ENCODE measurements around the gene PANX2. TPM values are rescaled to one million over a fixed set of nuclear protein-coding genes. Genes with fewer than 3 reads are reported as not detected.

PANX2 gene
- total and polyA plus RNA-seq, 2 of the 13 experiments (the other 11 are each of a cell fraction or from before 2014, with no cell fraction given) = 0.15 to 1.1 TPM

DNA sequence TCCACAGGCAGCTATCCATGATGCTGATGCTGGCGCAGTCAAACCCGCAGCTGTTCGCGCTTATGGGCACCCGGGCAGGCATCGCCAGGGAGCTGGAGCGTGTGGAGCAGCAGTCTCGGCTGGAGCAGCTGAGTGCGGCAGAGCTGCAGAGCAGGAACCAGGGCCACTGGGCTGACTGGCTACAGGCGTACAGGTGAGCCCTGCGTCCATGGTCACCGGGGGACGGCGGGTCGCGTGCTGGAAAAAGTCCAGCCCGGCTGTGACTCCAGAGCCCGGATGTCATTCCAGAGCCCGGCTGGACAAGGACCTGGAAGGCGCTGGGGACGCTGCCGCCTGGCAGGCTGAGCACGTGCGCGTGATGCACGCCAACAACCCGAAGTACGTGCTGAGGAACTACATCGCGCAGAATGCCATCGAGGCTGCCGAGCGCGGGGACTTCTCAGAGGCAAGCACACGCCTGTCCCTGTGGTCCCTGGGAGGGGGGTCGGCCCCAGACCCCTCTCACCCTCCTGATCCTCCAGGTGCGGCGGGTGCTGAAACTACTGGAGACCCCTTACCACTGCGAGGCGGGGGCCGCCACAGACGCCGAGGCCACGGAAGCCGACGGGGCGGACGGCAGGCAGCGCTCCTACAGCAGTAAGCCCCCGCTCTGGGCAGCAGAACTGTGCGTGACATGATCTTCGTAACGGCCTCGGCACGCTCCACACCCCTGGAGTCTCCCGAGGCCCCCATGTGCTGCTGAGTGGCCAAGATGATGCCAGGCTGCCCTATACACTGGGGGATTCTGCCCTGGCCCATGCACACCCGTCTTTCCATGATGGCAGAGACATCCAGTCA is 46.4 kb downstream of the PANX2 start:
- H3K4me3 ChIP-seq (replicated peaks in 1 of 3; ENCODE audit: insufficient read depth in 1 of 3, low read depth in 2 of 3, low read length in 3 of 3) = no peak overlapping the region
- no peak overlapping the region for H3K27ac ChIP-seq (ENCODE audit: extremely low read length, insufficient read depth, low read length)
- 96% methylated on average over 14 of the region's 57 CpGs for whole genome bisulfite sequencing (ENCODE audit: low lambda C conversion rate)
- H4K20me1 ChIP-seq (ENCODE audit: insufficient read depth, low read length) = peaks cover 5% of the 10 kb centered on the region; the same call in 1 of the 2 replicates
- H3K36me3 ChIP-seq (replicated peaks in 1 of 2; ENCODE audit: control insufficient read depth in 1 of 2, insufficient read depth in 2 of 2, low read length in 2 of 2) = peaks cover 18 to 70% of the 10 kb centered on the region in 2 experiments; a peak in 4 of 5 replicates
- no peak overlapping the region for H3K9ac ChIP-seq (ENCODE audit: insufficient read depth, low read depth, low read length)
- in situ Hi-C loops (cut with HindIII; ENCODE audit: extremely low pct_ligation_motif_present, low pct_unique_long_range_greater_than_20kb) (no loop called here), intact Hi-C loops (cut with micrococcal nuclease; ENCODE audit: unreplicated experiment) (no loop called here)
- no peaks in the 10 kb centered on the region for H3K4me1 ChIP-seq (ENCODE audit: insufficient read depth, low read length)
- no peaks in the 10 kb centered on the region for H3K27me3 ChIP-seq (ENCODE audit: control insufficient read depth in 1 of 2, insufficient read depth in 2 of 2, low read length in 2 of 2)
- POLR2A ChIA-PET = no interaction called here
- no peak overlapping the region for H2AFZ ChIP-seq (ENCODE audit: low read length)
- H3K9me3 ChIP-seq (ENCODE audit: low read length) = no peaks in the 10 kb centered on the region
- FAIRE-seq (no peak), DNase-seq (ENCODE audit: low spot score) (no peak), ATAC-seq (no peak)
- peaks cover 19% of the 10 kb centered on the region for H3K79me2 ChIP-seq (ENCODE audit: insufficient read depth, low read length)
- CTCF ChIA-PET (ENCODE audit: low intra/inter-chr PET ratio, low total read pairs) = no interaction called here
- no TSS peak for BruUV-seq (replicated peaks)
- H3K4me2 ChIP-seq (ENCODE audit: low read depth, low read length) = no peak overlapping the region
- TF ChIP-seq STAG1 (CRISPR knock-in tag; IDR thresholded peaks at IDR 0.05) (no peak), POLR2A (IDR thresholded peaks at IDR 0.05; ENCODE audit: insufficient read depth in 1 of 2, low read depth in 2 of 2, low read length in 2 of 2) (peak in 1 of 2 experiments; percentile 1; a peak in 1 of 4 replicates), RBFOX2 (IDR thresholded peaks at IDR 0.05; ENCODE audit: low read depth, low read length) (peak; percentile 38; the same call in 1 of the 2 replicates), ZNF260 (CRISPR knock-in tag; IDR thresholded peaks at IDR 0.05; ENCODE audit: borderline replicate concordance, low read depth) (no peak), POLR2G (IDR thresholded peaks at IDR 0.05; ENCODE audit: low read depth, low read length) (peak; percentile 38), AGO2 (optimal IDR thresholded peaks at IDR 0.05; ENCODE audit: low read depth, low read length) (peak; percentile 92), MED8 (CRISPR knock-in tag; IDR thresholded peaks at IDR 0.05; ENCODE audit: insufficient replicate concordance) (peak; percentile 48), KDM5B (CRISPR knock-in tag; IDR thresholded peaks at IDR 0.05; ENCODE audit: borderline replicate concordance) (0 out of 2 replicates have a peak, but pooled peaks have one; percentile 29), CBFB (CRISPR knock-in tag; IDR thresholded peaks at IDR 0.05) (no peak)
- TF ChIP-seq, protein P1, sequence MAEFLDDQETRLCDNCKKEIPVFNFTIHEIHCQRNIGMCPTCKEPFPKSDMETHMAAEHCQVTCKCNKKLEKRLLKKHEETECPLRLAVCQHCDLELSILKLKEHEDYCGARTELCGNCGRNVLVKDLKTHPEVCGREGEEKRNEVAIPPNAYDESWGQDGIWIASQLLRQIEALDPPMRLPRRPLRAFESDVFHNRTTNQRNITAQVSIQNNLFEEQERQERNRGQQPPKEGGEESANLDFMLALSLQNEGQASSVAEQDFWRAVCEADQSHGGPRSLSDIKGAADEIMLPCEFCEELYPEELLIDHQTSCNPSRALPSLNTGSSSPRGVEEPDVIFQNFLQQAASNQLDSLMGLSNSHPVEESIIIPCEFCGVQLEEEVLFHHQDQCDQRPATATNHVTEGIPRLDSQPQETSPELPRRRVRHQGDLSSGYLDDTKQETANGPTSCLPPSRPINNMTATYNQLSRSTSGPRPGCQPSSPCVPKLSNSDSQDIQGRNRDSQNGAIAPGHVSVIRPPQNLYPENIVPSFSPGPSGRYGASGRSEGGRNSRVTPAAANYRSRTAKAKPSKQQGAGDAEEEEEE (CRISPR knock-in tag; IDR thresholded peaks at IDR 0.05; ENCODE audit: borderline replicate concordance) = no peak
- TF ChIP-seq, protein P2, sequence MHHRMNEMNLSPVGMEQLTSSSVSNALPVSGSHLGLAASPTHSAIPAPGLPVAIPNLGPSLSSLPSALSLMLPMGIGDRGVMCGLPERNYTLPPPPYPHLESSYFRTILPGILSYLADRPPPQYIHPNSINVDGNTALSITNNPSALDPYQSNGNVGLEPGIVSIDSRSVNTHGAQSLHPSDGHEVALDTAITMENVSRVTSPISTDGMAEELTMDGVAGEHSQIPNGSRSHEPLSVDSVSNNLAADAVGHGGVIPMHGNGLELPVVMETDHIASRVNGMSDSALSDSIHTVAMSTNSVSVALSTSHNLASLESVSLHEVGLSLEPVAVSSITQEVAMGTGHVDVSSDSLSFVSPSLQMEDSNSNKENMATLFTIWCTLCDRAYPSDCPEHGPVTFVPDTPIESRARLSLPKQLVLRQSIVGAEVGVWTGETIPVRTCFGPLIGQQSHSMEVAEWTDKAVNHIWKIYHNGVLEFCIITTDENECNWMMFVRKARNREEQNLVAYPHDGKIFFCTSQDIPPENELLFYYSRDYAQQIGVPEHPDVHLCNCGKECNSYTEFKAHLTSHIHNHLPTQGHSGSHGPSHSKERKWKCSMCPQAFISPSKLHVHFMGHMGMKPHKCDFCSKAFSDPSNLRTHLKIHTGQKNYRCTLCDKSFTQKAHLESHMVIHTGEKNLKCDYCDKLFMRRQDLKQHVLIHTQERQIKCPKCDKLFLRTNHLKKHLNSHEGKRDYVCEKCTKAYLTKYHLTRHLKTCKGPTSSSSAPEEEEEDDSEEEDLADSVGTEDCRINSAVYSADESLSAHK (CRISPR knock-in tag; IDR thresholded peaks at IDR 0.05; ENCODE audit: borderline replicate concordance) = no peak
- TF ChIP-seq, protein P3, sequence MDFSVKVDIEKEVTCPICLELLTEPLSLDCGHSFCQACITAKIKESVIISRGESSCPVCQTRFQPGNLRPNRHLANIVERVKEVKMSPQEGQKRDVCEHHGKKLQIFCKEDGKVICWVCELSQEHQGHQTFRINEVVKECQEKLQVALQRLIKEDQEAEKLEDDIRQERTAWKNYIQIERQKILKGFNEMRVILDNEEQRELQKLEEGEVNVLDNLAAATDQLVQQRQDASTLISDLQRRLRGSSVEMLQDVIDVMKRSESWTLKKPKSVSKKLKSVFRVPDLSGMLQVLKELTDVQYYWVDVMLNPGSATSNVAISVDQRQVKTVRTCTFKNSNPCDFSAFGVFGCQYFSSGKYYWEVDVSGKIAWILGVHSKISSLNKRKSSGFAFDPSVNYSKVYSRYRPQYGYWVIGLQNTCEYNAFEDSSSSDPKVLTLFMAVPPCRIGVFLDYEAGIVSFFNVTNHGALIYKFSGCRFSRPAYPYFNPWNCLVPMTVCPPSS (IDR thresholded peaks at IDR 0.05) = no peak

Data from HepG2 (cell line).